ENCODE results near the gene ACOX3.

DNA sequence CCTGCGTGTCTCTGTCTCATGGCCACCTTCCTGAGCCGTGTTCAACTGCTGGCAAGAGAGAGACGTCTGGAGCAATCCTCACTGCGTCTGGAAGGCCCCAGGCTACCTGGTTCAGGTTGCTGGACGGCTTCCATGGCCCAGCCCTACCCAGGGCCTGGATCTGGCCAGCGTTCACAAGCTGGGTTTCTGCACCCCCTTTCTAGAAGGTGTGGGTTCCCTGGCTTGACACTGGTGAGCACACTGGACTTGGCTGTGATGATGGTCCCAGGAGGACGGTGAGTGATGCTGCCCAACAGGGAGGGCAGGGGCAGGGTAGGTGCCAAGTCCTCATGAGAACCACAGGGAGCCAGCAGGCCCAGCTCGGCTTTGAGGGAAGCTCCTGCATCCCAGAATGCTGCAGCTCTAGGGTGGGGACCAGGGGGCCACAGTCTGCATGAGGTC lies 107.6 kb downstream of the ACOX3 start:
- no peak for TF ChIP-seq CTCF (IDR thresholded peaks at IDR 0.05)
- no peak for TF ChIP-seq TAF1 (IDR thresholded peaks at IDR 0.05; ENCODE audit: borderline replicate concordance, low read depth, low read length)
- no peak for TF ChIP-seq GATA2 (CRISPR knock-in tag; IDR thresholded peaks at IDR 0.05)
- no peak for TF ChIP-seq ZBTB33 (IDR thresholded peaks at IDR 0.05; ENCODE audit: borderline replicate concordance, low read depth)
- no peak for TF ChIP-seq FOXJ3 (CRISPR knock-in tag; IDR thresholded peaks at IDR 0.05)
- TF ChIP-seq MAX (IDR thresholded peaks at IDR 0.05; ENCODE audit: low read depth): no peak
- TF ChIP-seq USF1 (IDR thresholded peaks at IDR 0.05; ENCODE audit: borderline replicate concordance, low read depth): no peak
- no peak for TF ChIP-seq POLR2AphosphoS5 (IDR thresholded peaks at IDR 0.05; ENCODE audit: low read depth, low read length)
- no peak for TF ChIP-seq MXI1 (IDR thresholded peaks at IDR 0.05; ENCODE audit: low read depth, low read length)
- no peak for TF ChIP-seq REST (IDR thresholded peaks at IDR 0.05; ENCODE audit: low read depth, low read length)
- TF ChIP-seq MEF2A (IDR thresholded peaks at IDR 0.05; ENCODE audit: borderline replicate concordance, low read depth): no peak
- TF ChIP-seq EZH2phosphoT487 (IDR thresholded peaks at IDR 0.05; ENCODE audit: borderline replicate concordance, low read depth): no peak
- no peak for TF ChIP-seq SIN3A (IDR thresholded peaks at IDR 0.05; ENCODE audit: borderline replicate concordance, low read depth, low read length)
- TF ChIP-seq JUND (IDR thresholded peaks at IDR 0.05): no peak
